ENCODE results near the gene BEST3. TPM values are rescaled to one million over a fixed set of nuclear protein-coding genes. Genes with fewer than 3 reads are reported as not detected.
"Not testable (repeated sequence)": the region's sequence is repeated elsewhere in the genome, so short reads cannot be mapped to it uniquely, and the experiment has no call there.

The BEST3 gene
- total RNA-seq, 6 experiments from 2014 or later = not detected

GRCh38 chr12:69664930-69665377 is 34.1 kb downstream of the BEST3 start:
- intact Hi-C loops (cut with DNase I); H3K27ac ChIP-seq; H3K4me3 ChIP-seq; H3K27me3 ChIP-seq; H3K36me3 ChIP-seq; H3K4me1 ChIP-seq; H3K9me3 ChIP-seq: not testable (repeated sequence)
- WGBS (ENCODE audit: insufficient coverage, low coverage, low lambda C conversion rate, missing lambda C conversion rate) = 37% methylated on average over 4 of the region's 6 CpGs
- ATAC-seq (peak; percentile 73 to 98 (median 93)), DNase-seq (peak in 1 of 3 donors; percentile 45)
- TF ChIP-seq CTCF (IDR thresholded peaks at IDR 0.05) = peak in 3 of 4 donors; percentile 28 to 49 (median 36)

- no peak for ATAC-seq
- no peak overlapping the region for H3K4me3 ChIP-seq
- WGBS (ENCODE audit: insufficient coverage, low coverage, low lambda C conversion rate, missing lambda C conversion rate) = 89% methylated on average over 3 of the region's 3 CpGs
Observed at GRCh38 chr12:69663726-69664125, 35.4 kb downstream of the BEST3 start.

DNA sequence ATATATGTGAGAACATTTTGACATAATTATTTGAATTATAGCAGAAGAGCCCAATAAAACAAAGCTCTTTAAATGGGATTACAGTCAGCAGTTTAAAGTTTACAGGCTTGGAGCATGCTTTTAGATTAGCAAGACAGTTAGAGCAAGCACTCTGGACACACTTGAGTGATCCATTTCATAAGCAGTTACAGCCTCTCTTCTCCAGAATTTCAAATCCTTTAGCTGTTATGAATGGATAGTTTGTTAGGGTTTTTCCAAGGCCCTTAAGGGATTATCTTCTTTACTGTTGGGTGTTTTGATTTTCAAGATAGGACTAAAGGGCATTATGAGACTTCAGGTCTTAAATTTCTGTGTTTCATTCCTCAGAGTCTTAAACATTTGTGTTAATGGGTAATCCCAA is 36.3 kb downstream of the BEST3 start:
- DNase-seq (no peak), ATAC-seq (no peak)
- Histone ChIP-seq H3K4me3 (no peak overlapping the region), H3K9me3 (no peaks in the 10 kb centered on the region), H3K27ac (no peak overlapping the region), H3K27me3 (no peaks in the 10 kb centered on the region), H3K4me1 (no peaks in the 10 kb centered on the region), H3K36me3 (no peaks in the 10 kb centered on the region)
- TF ChIP-seq CTCF (IDR thresholded peaks at IDR 0.05) (no peak), POLR2A (IDR thresholded peaks at IDR 0.05) (no peak)
- intact Hi-C loops (cut with DNase I) = no loop called here

More at GRCh38 chr12:69663726-69664125, 35.4 kb downstream of the BEST3 start:
- Histone ChIP-seq H3K27me3 (no peaks in the 10 kb centered on the region), H3K27ac (no peak overlapping the region), H3K9me3 (no peaks in the 10 kb centered on the region), H3K4me1 (no peaks in the 10 kb centered on the region), H3K36me3 (no peaks in the 10 kb centered on the region)
- intact Hi-C loops (cut with DNase I) = no loop called here
- no peak for DNase-seq
- TF ChIP-seq POLR2A (IDR thresholded peaks at IDR 0.05) (no peak), CTCF (IDR thresholded peaks at IDR 0.05) (no peak)

DNA sequence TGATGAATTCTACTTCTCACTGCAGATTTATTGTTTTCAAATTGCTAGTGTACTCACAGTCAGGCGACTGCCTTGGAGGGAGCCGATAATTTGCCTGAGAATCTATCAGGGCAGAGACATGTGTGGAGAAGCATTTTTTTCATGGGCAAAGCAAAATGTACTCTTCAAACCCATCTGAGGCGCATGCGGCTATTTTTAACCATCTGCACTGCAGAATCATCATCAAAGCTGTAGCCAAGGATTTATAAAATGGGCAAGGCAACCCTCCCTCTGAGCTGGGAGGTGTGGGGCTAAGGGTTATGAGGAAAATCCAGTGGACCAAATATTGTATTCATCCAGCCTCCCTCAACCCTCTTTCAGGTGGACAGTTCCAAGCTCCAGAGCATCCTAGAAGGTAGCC is 37.7 kb downstream of the BEST3 start:
- Histone ChIP-seq H3K4me3 (no peak overlapping the region), H3K36me3 (no peaks in the 10 kb centered on the region), H3K27me3 (no peaks in the 10 kb centered on the region), H3K4me1 (no peaks in the 10 kb centered on the region), H3K27ac (no peak overlapping the region), H3K9me3 (no peaks in the 10 kb centered on the region)
- 86% methylated on average over 4 of the region's 4 CpGs for WGBS (ENCODE audit: insufficient coverage, low coverage, low lambda C conversion rate, missing lambda C conversion rate)
- ATAC-seq (no peak), DNase-seq (no peak)
- TF ChIP-seq CTCF (IDR thresholded peaks at IDR 0.05) = no peak
- TF ChIP-seq POLR2A (IDR thresholded peaks at IDR 0.05) = no peak
- intact Hi-C loops (cut with DNase I) = no loop called here
